HL-60 (cell line): ENCODE measurements around the gene IFT43.

Experiments
- DNase-seq, 2 experiments: peaks; one replicate each; pipeline ENCODE4 v3.0.0-alpha.2; 2010 to 2020; ENCODE audit warnings: low read depth in 1 of 2, low spot score in 1 of 2
- H3K27ac ChIP-seq: fragments of 250-450 bp; sonication (Bioruptor Pico); replicated peaks from 2 replicates; pipeline ENCODE4 v1.5.1; 2020; ENCODE audit warnings: mild to moderate bottlenecking, moderate library complexity
- H3K27me3 ChIP-seq: fragments of 250-450 bp; sonication (Bioruptor Pico); 2 replicates; pipeline ENCODE4 v1.5.1; 2021; ENCODE audit warnings: mild to moderate bottlenecking, moderate library complexity; ENCODE audit not compliant: insufficient read depth, poor library complexity, severe bottlenecking
- H3K4me3 ChIP-seq: replicated peaks from 2 replicates; pipeline ENCODE4 v1.5.1; 2011; ENCODE audit warnings: mild to moderate bottlenecking, control low read depth, low read length; ENCODE audit not compliant: insufficient read depth
- CTCF ChIP-seq: IDR thresholded peaks from one replicate; pipeline ENCODE4 v1.5.1; 2011; ENCODE audit warnings: low read length, control low read depth, inconsistent platforms; ENCODE audit not compliant: insufficient read depth
- GABPA ChIP-seq: IDR thresholded peaks from 2 replicates; pipeline ENCODE4 v1.6.1; 2012; ENCODE audit warnings: low read depth
- POLR2AphosphoS5 ChIP-seq: IDR thresholded peaks from 2 replicates; pipeline ENCODE4 v1.6.1; 2012; ENCODE audit warnings: low read depth
- SPI1 ChIP-seq: IDR thresholded peaks from 2 replicates; pipeline ENCODE4 v1.6.1; 2012; ENCODE audit warnings: low read depth, mild to moderate bottlenecking, borderline replicate concordance
- TF ChIP-seq, protein P1 (sequence below): IDR thresholded peaks from 2 replicates; pipeline ENCODE4 v1.6.1; 2012; ENCODE audit warnings: low read depth; ENCODE audit not compliant: insufficient replicate concordance

Gene IFT43

GRCh38 chr14:76083796-76084765, 98.5 kb downstream of the IFT43 start:
- Histone ChIP-seq H3K4me3 (no peak overlapping the region), H3K27me3 (no peaks in the 10 kb centered on the region), H3K27ac (no peak overlapping the region)
- DNase-seq, result no peak
- TF ChIP-seq SPI1 (no peak), POLR2AphosphoS5 (no peak), CTCF (no peak), GABPA (no peak)
- TF ChIP-seq, protein P1, sequence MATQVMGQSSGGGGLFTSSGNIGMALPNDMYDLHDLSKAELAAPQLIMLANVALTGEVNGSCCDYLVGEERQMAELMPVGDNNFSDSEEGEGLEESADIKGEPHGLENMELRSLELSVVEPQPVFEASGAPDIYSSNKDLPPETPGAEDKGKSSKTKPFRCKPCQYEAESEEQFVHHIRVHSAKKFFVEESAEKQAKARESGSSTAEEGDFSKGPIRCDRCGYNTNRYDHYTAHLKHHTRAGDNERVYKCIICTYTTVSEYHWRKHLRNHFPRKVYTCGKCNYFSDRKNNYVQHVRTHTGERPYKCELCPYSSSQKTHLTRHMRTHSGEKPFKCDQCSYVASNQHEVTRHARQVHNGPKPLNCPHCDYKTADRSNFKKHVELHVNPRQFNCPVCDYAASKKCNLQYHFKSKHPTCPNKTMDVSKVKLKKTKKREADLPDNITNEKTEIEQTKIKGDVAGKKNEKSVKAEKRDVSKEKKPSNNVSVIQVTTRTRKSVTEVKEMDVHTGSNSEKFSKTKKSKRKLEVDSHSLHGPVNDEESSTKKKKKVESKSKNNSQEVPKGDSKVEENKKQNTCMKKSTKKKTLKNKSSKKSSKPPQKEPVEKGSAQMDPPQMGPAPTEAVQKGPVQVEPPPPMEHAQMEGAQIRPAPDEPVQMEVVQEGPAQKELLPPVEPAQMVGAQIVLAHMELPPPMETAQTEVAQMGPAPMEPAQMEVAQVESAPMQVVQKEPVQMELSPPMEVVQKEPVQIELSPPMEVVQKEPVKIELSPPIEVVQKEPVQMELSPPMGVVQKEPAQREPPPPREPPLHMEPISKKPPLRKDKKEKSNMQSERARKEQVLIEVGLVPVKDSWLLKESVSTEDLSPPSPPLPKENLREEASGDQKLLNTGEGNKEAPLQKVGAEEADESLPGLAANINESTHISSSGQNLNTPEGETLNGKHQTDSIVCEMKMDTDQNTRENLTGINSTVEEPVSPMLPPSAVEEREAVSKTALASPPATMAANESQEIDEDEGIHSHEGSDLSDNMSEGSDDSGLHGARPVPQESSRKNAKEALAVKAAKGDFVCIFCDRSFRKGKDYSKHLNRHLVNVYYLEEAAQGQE, result no peak

- no peak for DNase-seq
- no peak overlapping the region for H3K27ac ChIP-seq
- H3K27me3 ChIP-seq, result no peaks in the 10 kb centered on the region
- TF ChIP-seq CTCF (no peak), POLR2AphosphoS5 (no peak), GABPA (no peak), SPI1 (no peak)
- TF ChIP-seq, protein P1, result no peak
- no peak overlapping the region for H3K4me3 ChIP-seq
Observed at GRCh38 chr14:76085358-76085757, 99.8 kb downstream of the IFT43 start.

DNA sequence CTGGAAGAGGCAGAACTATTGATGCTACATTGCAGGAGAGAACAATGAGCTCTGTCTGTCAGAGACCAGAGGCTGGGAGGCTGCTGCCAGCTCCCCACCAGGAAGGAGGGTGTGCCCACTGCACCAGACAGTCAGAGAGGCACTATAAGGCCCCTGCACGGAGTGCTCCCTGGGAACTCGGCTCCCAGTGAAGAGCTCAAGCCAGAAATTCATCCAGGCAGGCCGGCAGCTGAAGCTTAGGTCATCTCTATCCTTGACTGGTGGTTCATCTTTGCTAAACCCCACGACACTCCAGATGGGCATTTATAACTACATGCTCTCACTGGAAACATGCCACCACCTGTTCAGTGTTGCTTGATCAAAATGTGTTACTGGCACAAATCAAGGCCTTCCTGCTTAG, 101.1 kb downstream of the IFT43 start:
- H3K27me3 ChIP-seq, result no peaks in the 10 kb centered on the region
- TF ChIP-seq SPI1 (no peak), POLR2AphosphoS5 (no peak), CTCF (no peak), GABPA (no peak)
- TF ChIP-seq, protein P1, result no peak
- H3K27ac ChIP-seq, result no peak overlapping the region
- H3K4me3 ChIP-seq, result no peak overlapping the region
- DNase-seq, result no peak
